ENCODE results near the gene PIK3R1. TPM values are rescaled to one million over a fixed set of nuclear protein-coding genes. Genes with fewer than 3 reads are reported as not detected.

Gene PIK3R1
- total and polyA plus RNA-seq, 2 of the 4 experiments (the other 2 are of a cell fraction) = 2.4 to 9.3 TPM

GRCh38 chr5:68350176-68350575 is 134.6 kb downstream of the PIK3R1 start:
- Histone ChIP-seq H3K36me3 (ENCODE audit: control insufficient read depth, insufficient read depth, low read length) (no peaks in the 10 kb centered on the region), H4K20me1 (ENCODE audit: insufficient read depth, low read length) (no peaks in the 10 kb centered on the region), H3K9me3 (ENCODE audit: control insufficient read depth, insufficient read depth, low read length) (no peaks in the 10 kb centered on the region), H3K4ac (ENCODE audit: low read depth, low read length) (no peak overlapping the region), H3K4me3 (ENCODE audit: insufficient read depth, low read depth, low read length) (no peak overlapping the region), H3K56ac (ENCODE audit: extremely low read depth, insufficient read depth, low read length) (no peak overlapping the region), H3K18ac (ENCODE audit: low read depth, low read length) (no peak overlapping the region), H2BK120ac (ENCODE audit: low read depth, low read length) (no peak overlapping the region), H3K4me1 (ENCODE audit: control insufficient read depth, insufficient read depth, low read length) (no peaks in the 10 kb centered on the region), H2BK5ac (ENCODE audit: low read depth, low read length, poor library complexity, severe bottlenecking) (no peak overlapping the region), H4K8ac (ENCODE audit: low read depth in 2 of 2, low read length in 2 of 2) (no peak overlapping the region), H4K5ac (ENCODE audit: low read depth, low read length) (no peak overlapping the region), H2AK9ac (replicated peaks; ENCODE audit: low read depth, low read length, poor library complexity) (no peak overlapping the region), H2BK15ac (ENCODE audit: low read depth, low read length) (no peak overlapping the region), H3K14ac (replicated peaks; ENCODE audit: low read depth, low read length) (no peak overlapping the region), H3K27me3 (ENCODE audit: control insufficient read depth, insufficient read depth, low read length) (peaks cover 3% of the 10 kb centered on the region; the same call in 1 of the 2 replicates), H2BK20ac (ENCODE audit: low read depth, low read length) (no peak overlapping the region), H2AFZ (replicated peaks; ENCODE audit: low read length, poor library complexity) (no peak overlapping the region), H3K9ac (ENCODE audit: low read depth, low read length) (no peak overlapping the region), H3K4me2 (ENCODE audit: low read depth, low read length) (no peak overlapping the region), H2AK5ac (ENCODE audit: low read depth, low read length) (no peak overlapping the region), H3K9me1 (ENCODE audit: insufficient read depth, low read length) (no peaks in the 10 kb centered on the region), H3K27ac (ENCODE audit: insufficient read depth, low read length) (no peak overlapping the region), H4K91ac (ENCODE audit: insufficient read depth, low read depth, low read length) (no peak overlapping the region), H3K23ac (ENCODE audit: low read depth, low read length) (no peak overlapping the region), H3K79me1 (ENCODE audit: low read depth in 1 of 2, low read length in 2 of 2) (no peaks in the 10 kb centered on the region)
- ATAC-seq (ENCODE audit: low read depth) = no peak
- 50% methylated on average over 1 of the region's 4 CpGs; no CpG with 5 or more reads in 1 of the 2 experiments for WGBS, 2 experiments (ENCODE audit: extremely low coverage in 2 of 2, insufficient read length in 1 of 2)
- CTCF ChIA-PET = no interaction called here
- in situ Hi-C loops (cut with MboI; ENCODE audit: low sequenced_read_pairs) (no loop called here), intact Hi-C loops (cut with micrococcal nuclease) (no loop called here), dilution Hi-C loops (cut with HindIII; ENCODE audit: low sequenced_read_pairs, unreplicated experiment) (no loop called here)
- TF ChIP-seq MXI1 (IDR thresholded peaks at IDR 0.05; ENCODE audit: borderline replicate concordance, low read depth, low read length) (no peak), BHLHE40 (IDR thresholded peaks at IDR 0.05; ENCODE audit: low read depth, low read length) (no peak), CTCF (conservative IDR thresholded peaks at IDR 0.05; ENCODE audit: low read depth, low read length) (no peak), FOS (IDR thresholded peaks at IDR 0.05; ENCODE audit: low read depth, low read length) (no peak), NFE2L2 (IDR thresholded peaks at IDR 0.05; ENCODE audit: low read depth, low read length) (no peak), ELK1 (IDR thresholded peaks at IDR 0.05; ENCODE audit: borderline replicate concordance, low read depth, low read length) (no peak), MAZ (IDR thresholded peaks at IDR 0.05; ENCODE audit: borderline replicate concordance, low read depth, low read length) (no peak), RFX5 (IDR thresholded peaks at IDR 0.05; ENCODE audit: low read depth, low read length) (no peak)
- no peak for DNase-seq
- POLR2A ChIA-PET (ENCODE audit: unreplicated experiment) = no interaction called here
- no TSS peak for BruUV-seq (replicated peaks)
